ENCODE measurements around the gene OR51I2.

OR51I2 gene

GRCh38 chr11:5505363-5506048 is 56.4 kb downstream of the OR51I2 start:
- DNase-seq (ENCODE audit: low spot score): no peak

All from Ammon's horn (tissue), 1 donor.